HG03103 (cell line): ENCODE results near the gene GAPVD1.
"Not testable (repeated sequence)": the region's sequence is repeated elsewhere in the genome, so short reads cannot be mapped to it uniquely, and the experiment has no call there.

Experiments
- ATAC-seq: cut with Tn5 transposase; IDR thresholded peaks from one replicate; pipeline ENCODE4 v1.9.1; 2021; ENCODE audit warnings: low read depth; ENCODE audit not compliant: unreplicated experiment

GAPVD1 gene

GRCh38 chr9:125296843-125297372 lies 35.3 kb downstream of the GAPVD1 start:
- ATAC-seq = no peak

- no peak for ATAC-seq
Observed at GRCh38 chr9:125297917-125298316, 36.3 kb downstream of the GAPVD1 start.

DNA sequence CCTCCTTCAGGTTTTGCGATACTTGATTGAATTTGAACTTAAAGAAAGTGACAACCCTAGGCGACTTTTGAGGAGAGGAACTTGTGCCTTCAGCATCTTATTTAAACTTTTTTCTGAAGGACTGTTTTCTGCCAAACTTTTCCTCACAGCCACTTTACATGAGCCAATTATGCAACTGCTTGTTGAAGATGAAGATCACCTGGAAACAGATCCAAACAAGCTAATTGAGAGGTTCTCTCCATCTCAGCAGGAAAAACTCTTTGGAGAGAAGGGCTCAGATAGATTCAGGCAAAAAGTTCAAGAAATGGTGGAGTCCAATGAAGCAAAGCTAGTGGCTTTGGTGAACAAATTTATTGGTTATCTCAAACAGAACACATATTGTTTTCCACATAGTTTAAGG lies 40.6 kb downstream of the GAPVD1 start:
- ATAC-seq = no peak

DNA sequence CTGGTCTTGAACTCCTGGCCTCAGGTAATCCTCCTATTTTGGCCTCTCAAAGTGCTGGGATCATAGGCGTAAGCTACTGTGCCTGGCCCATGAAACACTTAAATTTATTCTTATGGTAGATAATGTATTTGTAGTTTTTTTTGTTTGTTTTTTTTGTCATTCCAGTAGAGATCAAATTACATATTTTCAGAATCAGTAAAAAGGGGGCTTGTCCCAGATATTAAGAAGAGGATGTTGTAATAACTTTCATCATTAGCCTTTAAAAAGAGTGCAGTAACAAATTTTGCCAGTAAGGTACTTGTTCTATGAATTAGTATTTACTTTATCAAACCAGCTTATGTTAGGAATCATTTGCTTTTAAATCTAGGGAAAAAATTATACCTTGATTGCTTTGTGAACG lies 42.6 kb downstream of the GAPVD1 start:
- ATAC-seq = no peak

- ATAC-seq = no peak
Observed at GRCh38 chr9:125312411-125312810, 50.8 kb downstream of the GAPVD1 start.

DNA sequence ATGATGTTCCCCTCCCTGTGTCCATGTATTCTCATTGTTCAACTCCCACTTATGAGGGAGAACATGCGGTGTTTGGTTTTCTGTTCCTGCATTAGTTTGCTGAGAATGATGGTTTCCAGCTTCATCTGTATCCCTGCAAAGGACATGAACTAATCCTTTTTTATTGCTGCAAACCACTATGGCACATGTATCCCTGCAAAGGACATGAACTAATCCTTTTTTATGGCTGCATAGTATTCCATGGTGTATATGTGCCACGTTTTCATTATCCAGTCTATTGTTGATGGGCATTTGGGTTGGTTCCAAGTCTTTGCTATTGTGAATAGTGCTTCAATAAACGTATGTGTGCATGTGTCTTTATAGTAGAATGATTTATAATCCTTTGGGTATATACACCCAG lies 54.7 kb downstream of the GAPVD1 start:
- not testable (repeated sequence) for ATAC-seq

GRCh38 chr9:125317704-125318103 lies 56.1 kb downstream of the GAPVD1 start:
- ATAC-seq = no peak

DNA sequence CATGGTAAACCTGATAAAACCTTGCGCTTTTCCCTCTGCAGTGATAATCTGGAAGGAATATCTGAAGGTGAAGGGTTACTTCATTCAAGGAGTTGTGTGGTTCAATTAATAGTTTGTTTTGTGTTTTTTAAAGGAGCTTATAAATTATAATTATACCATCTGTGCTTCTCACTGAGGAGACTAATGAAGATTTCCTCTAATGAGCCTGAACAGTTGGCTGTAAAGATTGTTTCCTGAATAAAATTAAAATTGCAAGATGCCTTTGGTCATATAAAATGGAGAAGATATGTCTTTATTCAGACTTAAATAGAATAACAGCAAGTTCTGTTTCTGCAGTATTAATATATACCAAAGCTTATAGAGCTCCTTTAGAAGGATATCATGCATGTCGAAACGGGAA lies 59.9 kb downstream of the GAPVD1 start:
- ATAC-seq = no peak

DNA sequence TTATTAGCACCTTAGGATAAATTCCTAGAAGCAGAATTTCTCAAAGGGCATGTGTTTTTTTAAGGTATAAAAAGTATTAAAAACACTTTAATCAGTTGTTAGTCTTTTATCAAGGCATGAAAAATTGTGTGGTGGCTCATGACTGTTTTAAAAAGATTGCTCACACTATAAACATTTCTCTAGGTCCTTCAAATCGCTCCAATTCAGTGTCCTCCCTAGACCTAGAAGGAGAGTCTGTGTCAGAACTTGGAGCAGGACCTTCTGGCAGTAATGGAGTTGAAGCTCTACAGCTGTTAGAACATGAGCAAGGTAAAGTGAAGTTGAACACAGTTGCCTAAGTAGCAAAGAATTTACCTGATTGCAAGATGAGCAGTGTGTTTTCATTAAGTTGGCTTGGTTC lies 62.0 kb downstream of the GAPVD1 start:
- ATAC-seq = no peak

DNA sequence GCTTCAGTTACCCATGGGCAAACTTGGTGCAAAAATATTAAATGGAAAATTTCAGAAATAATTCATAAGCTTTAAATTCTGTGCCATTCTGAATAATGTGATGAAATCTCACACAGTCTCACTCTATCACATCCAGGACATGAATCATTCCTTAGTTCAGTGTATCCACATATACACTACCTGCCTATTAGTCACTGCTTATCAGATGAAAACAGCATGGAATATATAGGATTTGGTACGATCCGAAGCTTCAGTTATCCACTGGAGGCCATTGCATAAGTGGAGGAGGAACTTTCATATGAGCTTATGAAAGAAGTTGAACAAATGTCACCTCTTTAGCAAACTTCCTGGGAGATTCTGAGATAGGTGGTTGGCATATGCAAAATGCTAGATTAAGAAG lies 64.2 kb downstream of the GAPVD1 start:
- no peak for ATAC-seq

DNA sequence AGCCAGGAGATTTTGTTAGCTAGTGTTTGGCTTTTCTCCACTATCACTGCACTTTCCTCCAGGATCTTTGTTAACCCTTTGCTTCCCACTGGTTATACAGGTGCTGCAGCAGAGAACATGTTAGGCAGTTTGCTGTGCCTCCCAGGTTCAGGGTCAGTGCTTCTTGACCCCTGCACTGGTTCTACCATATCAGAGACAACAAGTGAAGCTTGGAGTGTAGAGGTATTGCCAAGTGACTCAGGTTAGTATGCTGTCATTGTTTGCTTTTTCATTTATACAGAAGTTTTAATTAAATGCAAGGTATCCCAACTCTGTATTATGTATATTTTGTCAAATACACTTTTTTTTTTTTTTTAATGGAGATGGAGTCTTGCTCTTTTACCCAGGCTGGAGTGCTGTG lies 68.4 kb downstream of the GAPVD1 start:
- no peak for ATAC-seq

- ATAC-seq = no peak
Observed at GRCh38 chr9:125330587-125330986, 69.0 kb downstream of the GAPVD1 start.

DNA sequence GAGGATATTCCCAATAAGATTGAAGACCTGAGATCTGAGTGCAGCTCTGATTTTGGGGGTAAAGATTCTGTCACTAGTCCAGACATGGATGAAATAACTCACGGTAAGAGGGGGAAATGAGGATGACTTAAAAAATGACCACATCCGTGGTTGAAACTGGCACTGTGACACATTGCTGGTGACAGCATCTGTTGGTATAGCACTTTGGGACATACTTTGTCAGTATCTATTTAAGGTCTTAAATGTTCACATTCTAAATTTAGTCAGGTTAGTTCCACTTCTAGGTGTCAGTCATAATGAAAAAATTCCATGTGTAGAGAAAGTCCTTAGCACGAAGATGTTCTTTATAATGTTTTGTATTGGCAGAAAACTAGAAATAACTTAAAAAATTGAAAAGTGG lies 70.9 kb downstream of the GAPVD1 start:
- ATAC-seq = no peak

DNA sequence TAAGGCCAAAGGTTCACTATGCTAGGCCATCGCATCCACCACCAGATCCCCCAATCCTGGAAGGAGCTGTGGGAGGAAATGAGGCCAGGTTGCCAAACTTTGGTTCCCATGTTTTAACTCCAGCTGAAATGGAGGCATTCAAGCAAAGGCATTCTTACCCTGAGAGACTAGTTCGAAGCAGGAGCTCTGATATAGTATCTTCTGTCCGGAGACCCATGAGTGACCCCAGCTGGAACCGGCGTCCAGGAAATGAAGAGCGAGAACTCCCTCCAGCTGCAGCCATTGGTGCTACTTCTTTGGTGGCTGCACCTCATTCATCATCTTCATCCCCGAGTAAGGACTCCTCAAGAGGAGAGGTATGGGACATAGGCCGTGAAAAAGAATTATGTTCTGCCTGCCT lies 75.6 kb downstream of the GAPVD1 start:
- ATAC-seq = no peak

DNA sequence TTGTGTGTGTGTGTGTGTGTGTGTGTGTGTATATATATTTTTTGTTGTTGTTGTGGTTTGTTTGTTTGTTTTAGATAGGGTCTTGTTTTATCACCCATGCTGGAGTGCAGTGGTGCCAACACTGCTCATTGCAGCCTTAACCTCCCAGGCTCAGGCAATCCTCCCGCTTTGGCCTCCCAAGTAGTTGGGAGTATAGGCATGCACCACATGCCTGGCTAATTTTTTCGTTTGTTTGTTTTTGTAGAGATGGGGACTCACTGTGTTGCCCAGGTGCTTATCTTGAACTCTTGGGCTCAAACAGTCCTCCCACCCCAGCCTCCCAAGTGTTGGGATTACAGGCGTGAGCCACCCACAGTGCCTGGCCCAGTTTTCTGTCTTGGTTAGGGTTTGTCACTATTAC lies 77.3 kb downstream of the GAPVD1 start:
- ATAC-seq = no peak

GRCh38 chr9:125341566-125341965 lies 79.9 kb downstream of the GAPVD1 start:
- no peak for ATAC-seq

- ATAC-seq = no peak
Observed at GRCh38 chr9:125343518-125344275, 82.1 kb downstream of the GAPVD1 start.

DNA sequence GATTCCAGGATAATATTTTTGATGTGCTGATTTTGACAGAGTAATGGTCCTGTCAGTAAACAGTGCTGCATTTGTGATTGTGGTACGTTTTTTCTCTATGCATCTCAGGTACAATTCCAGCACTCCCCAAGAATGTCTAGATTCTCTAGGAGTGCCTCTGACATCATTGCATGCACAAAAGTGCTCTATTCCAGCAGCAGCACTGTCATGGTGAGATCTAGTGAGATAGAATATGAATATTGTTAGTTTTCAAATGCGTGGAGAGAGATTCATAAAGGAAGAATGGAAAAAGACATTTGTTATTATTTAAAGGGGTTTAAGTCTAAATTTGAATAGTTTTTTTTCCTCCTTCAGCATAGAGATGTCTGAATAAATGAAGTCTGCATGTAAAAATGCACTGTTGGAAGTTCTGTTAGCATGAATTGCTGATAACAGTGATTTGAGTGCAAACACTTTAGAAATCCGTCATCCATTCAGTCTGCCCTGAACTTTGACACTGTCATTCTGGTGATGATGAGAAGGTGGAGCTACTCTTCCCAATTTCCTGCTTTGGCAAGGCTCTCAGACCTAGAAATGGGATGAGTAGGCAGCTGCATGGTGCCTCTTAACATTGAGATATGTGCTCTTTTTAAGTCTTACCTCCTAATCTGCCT lies 84.6 kb downstream of the GAPVD1 start:
- ATAC-seq = no peak

DNA sequence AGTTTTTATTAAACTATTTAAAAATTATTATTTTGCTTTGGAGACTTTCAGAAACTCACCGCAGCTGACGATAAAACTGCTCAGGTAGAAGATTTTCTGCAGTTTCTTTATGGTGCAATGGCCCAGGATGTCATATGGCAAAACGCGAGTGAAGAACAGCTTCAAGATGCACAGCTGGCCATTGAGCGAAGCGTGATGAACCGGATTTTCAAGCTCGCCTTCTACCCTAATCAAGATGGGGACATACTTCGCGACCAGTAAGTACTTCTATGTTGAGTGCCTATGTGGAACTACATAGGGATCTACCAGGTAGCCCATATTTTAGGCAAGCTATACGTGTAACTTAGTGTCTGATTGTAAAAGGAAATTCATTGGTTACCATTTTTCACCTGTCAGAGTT lies 94.0 kb downstream of the GAPVD1 start:
- no peak for ATAC-seq

- no peak for ATAC-seq
Observed at GRCh38 chr9:125356032-125356431, 94.4 kb downstream of the GAPVD1 start.

- no peak for ATAC-seq
Observed at GRCh38 chr9:125359011-125359410, 97.4 kb downstream of the GAPVD1 start.

GRCh38 chr9:125360601-125361000 lies 99.0 kb downstream of the GAPVD1 start:
- no peak for ATAC-seq
